ENCODE results near the gene FADS6.
"Not testable (repeated sequence)": the region's sequence is repeated elsewhere in the genome, so short reads cannot be mapped to it uniquely, and the experiment has no call there.

Gene FADS6

DNA sequence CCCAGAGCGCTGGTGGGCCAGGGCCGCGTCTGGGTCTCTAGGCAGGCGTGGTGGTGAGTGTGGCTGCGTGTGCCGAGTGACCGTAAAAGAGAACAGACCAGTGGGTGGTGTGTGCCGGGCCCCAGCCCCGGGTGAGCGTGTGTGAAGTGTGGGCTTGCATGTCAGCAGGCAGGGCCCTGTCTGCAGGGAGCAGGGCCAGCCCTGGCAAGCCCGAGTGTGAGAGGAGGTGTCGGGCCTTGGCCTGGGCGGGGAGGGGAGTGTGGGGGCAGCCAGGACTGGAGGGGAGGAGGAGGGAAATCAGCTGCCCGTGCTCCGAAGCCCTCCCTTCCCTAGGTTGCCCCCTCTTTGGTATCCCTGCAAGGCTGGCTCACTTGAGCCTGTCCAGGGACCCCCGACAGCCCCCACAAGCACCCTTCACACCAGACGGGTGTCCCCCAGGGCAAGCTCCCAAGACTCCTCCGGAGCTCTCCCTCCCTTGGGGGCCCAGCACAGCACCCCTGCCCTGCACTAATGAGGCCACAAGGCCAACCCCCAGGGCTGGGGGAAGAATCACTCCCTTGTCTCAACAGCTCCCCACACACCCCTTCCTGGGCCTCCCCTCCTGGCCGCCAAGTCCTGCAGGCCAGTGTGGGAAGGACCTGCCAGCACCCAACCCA is 27.7 kb upstream of the FADS6 start:
- H3K4me3 ChIP-seq (ENCODE audit: low read depth, low read length) = no peak overlapping the region

GRCh38 chr17:74920642-74921025 is 27.2 kb upstream of the FADS6 start:
- H3K4me3 ChIP-seq (ENCODE audit: low read depth, low read length) = no peak overlapping the region

DNA sequence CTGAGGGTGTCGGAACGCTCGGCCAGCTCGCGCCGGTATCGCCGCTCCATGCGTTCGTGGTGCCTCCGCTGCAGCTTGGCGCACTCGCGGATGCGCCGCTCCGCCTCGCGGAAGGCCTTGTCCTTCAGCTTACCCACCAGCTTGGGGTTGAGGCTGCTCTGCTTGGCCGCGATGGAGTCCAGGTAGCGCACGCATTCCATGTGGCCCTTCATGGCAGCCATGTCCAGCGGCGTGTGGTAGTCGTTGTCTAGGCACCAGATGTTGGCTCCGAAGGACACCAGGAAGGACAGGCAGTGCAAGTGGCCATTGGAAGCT is 26.8 kb upstream of the FADS6 start:
- H3K4me3 ChIP-seq (ENCODE audit: low read depth, low read length) = no peak overlapping the region

DNA sequence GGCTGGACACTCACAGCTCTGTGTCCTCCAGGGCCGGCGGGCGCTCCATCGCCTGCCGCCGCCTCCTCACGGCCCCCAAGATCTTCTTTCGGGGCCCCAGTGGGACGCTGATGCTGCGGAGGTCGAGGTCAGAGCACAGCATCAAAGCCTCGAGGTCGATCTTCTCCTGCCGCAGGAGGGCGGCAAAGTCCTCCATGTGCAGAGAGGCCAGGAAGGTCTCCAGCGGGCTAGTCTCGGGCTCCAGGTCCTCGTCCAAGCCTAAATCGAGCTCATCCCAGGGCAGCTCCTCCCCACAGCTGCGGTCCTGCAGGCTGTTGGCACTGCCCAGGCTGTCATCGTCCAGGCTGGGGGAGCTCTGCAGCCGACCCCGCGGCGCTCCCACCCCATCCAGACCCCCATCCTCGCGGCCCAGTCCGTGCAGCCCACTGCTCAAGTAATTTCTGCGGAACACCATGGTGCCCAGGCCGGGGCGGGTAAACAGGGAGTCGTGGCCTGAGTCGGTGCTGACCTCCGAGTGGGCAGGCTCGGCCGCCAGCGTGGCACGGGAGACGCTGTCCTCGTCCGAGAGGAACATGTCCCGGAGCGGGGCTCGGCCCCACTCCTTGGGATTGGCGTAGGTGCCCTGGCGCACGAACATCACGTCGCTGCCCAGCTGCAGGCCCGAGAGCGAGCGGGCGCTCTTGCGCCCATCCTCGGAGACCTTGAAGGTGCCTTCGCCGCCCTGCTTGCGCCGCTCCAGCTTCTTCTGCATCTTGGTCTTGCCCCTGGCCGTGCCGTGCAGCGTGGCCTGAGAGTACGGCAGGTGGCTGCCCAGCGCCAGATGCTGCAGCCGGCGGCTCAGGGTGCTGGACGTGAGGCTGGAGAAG is 26.2 kb upstream of the FADS6 start:
- H3K4me3 ChIP-seq (ENCODE audit: low read depth, low read length) = no peak overlapping the region

GRCh38 chr17:74918906-74919305 is 25.5 kb upstream of the FADS6 start:
- H3K4me3 ChIP-seq (ENCODE audit: low read depth, low read length) = no peak overlapping the region

DNA sequence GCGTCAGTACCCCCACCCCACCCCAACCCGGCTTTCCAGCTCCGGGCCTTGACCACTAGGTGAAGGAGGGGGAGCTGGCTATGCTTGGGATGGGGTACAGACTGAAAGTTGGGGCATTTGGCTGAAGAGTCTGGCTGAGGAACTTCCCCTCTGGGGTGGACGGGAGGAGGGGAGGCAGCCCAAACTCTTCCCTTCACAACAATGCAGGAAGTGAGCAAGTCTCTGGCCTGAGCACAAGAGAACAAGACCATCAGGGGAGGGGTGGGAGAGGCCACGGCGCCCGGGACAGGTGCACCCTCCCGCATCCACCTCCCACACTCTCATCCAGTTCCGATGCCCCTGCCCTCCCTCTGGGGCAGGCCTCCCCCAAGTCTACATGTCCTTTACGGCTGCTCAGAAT is 24.0 kb upstream of the FADS6 start:
- no peak overlapping the region for H3K4me3 ChIP-seq (ENCODE audit: low read depth, low read length)

DNA sequence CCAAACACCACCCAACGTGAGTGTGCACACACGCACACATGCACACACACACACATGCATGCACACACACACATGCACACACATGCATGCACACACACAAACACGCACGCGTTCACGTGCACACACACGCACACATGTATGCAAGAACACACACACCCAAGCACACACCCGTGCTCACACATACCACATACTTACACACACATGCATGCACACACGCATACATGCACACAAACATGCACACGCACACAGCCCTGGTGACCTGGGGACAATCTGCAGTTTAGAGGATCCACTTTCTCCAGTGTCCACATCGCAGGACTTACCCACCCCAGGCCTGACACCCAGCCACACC is 23.4 kb upstream of the FADS6 start:
- no peak overlapping the region for H3K4me3 ChIP-seq (ENCODE audit: low read depth, low read length)

DNA sequence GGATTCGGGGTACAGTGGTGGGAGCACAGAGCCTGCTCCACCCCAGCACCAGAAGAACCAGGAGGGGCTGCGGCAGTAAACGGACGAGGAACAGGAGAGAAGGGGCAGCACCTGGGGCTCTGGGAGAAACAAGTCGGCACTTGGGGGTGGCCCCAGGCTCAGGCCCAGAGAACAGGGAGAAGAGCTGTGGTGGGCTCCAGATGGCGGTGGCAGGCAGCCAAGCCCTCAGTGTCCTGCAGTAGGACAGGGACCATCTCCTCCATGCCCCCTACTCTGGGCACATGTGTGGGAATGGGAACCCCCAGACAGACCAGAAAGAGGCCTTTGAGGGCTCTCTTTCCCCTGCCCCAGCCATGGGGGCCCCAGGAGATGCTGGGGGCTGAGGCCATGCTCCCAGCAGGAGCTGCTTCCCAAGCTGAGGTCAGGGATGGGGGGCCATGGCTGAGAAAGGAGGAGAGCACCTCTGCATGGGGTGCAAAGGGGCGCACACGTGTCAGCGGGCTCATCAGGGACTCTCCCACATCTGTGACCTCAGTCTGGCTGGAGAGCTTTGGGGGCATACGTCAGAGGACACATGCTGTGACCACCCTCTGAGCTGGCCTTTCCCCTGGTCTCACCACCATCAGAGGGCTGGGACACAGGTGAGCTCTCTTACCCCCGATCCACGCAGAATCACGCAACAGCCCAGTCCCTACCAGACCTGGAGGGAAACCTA is 22.9 kb upstream of the FADS6 start:
- no peak overlapping the region for H3K4me3 ChIP-seq (ENCODE audit: low read depth, low read length)

DNA sequence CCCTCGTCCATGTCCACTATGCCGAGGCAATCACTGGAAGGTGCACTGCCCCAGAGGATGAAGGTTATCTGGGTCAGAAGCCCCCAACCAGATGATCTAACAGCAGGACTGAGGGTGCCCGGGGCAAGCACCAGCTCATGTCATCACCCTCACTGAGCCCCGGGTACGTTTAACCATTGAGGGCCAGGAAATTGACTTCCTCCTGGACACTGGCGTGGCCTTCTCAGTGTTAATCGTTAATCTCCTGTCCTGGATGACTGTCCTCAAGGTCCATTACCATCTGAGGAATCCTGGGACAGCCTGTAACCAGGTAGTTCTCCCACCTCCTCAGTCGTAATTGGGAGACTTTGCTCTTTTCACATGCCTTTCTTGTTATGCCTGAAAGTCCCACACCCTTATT is 18.0 kb upstream of the FADS6 start:
- H3K4me3 ChIP-seq (ENCODE audit: low read depth, low read length) = not testable (repeated sequence)

- H3K4me3 ChIP-seq (ENCODE audit: low read depth, low read length) = not testable (repeated sequence)
Measured at GRCh38 chr17:74909097-74909496, 15.7 kb upstream of the FADS6 start.

DNA sequence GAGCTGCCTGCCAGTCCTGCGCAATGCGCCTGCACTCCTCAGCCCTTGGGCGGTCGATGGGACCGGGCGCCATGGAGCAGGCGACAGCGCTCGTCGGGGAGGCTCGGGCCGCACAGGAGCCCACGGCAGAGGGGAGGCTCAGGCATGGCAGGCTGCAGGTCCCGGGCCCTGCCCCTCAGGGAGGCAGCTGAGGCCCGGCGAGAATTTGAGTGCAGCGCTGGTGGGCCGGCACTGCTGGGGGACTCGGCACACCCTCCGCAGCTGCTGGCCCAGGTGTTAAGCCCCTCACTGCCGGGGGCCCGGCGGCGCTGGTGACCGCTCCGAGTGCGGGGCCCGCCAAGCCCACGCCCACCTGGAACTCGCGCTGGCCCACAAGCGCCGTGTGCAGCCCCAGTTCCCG is 13.6 kb upstream of the FADS6 start:
- H3K4me3 ChIP-seq (ENCODE audit: low read depth, low read length) = no peak overlapping the region

DNA sequence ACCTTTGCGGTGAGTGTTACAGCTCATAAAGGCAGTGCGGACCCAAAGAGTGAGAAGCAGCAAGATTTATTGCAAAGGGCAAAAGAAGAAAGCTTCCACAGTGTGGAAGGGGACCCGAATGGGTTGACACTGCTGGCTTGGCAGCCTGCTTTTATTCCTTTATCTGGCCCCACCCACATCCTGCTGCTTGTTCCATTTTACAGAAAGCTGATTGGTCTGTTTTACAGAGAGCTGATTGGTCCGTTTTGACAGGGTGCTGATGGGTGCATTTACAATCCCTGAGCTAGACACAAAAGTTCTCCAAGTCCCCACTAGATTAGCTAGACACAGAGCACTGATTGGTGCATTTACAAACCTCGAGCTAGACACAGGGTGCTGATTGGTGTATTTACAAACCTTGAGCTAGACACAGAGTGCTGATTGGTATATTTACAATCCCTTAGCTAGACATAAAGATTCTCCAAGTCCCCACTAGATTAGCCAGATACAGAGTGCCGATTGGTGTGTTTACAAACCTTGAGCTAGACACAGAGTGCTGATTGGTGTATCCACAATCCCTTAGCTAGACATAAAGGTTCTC is 12.9 kb upstream of the FADS6 start:
- not testable (repeated sequence) for H3K4me3 ChIP-seq (ENCODE audit: low read depth, low read length)

DNA sequence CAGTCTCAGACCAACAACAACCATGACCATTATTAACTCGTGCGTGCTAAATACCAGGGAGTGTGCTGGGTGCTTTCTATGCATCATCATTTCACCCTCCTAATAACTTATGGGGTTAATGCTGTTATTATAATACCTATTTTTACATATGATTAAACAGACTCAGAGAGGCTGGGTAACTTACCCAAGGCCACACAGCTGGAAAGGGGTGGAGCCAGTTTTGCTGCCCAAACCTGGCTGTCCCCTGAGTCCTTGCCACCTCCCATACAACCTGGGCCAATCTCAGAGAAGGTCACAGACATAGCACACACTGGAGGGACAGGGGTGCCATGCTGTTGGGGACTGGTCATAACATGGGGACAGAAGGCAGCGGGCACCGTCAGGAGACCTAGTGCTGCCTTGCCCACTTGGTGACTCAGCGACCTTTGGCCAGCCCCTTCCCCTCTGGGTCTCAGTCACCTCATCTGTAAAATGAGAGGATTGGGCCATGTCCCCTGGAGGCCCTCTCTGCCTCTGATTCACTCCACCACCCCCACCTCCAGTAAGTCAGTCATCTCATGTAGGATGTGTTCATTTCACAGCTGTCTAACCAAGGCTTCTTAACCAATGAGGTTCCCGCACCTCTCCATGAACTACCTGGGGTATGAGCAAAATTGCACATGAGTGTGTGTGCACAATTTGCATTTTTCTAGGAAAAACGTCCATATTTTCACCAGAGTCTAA is 11.4 kb upstream of the FADS6 start:
- H3K4me3 ChIP-seq (ENCODE audit: low read depth, low read length) = no peak overlapping the region

DNA sequence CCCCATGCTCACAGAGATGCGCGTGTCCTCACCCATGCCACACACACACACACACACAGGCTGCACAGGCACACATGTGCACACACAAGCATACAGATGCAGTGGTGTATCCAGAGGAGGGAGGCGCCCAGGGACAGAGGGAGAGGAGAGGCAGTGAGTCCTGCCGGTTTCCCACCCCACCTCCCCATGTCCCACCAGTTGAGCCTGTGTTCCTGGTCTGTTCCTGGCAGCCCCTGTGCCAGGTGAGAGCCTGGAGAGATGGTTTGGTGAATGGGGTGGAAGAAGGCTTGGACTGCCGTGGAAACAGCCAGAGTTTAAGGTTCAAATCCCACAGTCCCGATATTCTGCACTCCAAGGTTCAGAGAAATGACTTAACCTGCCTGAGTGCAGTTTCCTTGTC is 10.2 kb upstream of the FADS6 start:
- no peak overlapping the region for H3K4me3 ChIP-seq (ENCODE audit: low read depth, low read length)

GRCh38 chr17:74903034-74903433 is 9.6 kb upstream of the FADS6 start:
- no peak overlapping the region for H3K4me3 ChIP-seq (ENCODE audit: low read depth, low read length)

DNA sequence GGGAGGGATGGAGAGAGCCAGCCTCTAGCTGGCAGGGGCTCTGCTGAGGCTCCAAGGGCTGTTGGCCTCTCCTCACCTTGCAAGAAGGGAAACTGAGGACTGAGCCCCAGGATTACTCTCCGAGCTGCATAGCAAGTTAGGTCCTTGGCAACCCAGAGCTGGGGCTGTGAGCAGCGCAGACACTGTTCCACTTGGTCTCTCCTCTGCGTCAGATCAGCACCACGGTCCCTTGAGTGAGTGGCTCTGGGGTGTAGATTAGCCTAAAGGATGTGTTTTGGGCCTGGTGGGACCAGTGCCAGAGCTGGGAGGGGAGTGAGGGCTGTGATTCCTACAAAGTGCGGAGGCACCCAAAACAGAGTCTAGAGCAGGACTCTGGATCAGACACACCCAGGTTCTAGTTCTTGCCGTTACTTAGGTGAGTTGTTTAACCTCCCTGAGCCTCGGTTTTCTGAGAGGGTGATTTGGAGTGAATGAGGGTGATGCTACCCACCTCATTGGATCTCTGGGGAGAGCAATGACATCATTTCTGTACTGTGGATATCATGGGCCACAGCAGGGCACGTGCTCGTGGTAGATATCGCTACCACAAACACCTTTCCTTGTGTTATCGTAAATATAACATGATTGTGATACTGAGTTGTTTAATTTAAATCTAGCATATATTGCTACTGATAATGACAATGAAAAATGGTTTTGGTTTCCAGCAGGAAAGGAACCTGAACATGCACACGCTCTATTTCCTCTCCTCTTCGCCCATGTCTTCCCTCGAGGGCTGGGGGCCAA is 8.1 kb upstream of the FADS6 start:
- H3K4me3 ChIP-seq (ENCODE audit: low read depth, low read length) = no peak overlapping the region

- no peak overlapping the region for H3K4me3 ChIP-seq (ENCODE audit: low read depth, low read length)
Measured at GRCh38 chr17:74900208-74900607, 6.8 kb upstream of the FADS6 start.

GRCh38 chr17:74898376-74898946 is 5.0 kb upstream of the FADS6 start:
- H3K4me3 ChIP-seq (ENCODE audit: low read depth, low read length) = no peak overlapping the region

- H3K4me3 ChIP-seq (ENCODE audit: low read depth, low read length) = peak overlapping the region; percentile 53
Measured at GRCh38 chr17:74893936-74894671, 671 bp upstream of the FADS6 start.

All from iPS-11a (cell line).